Ovary (tissue), 9 donors: ENCODE results near the gene RFPL1. TPM values are rescaled to one million over a fixed set of nuclear protein-coding genes. Genes with fewer than 3 reads are reported as not detected.

Experiments used
- DNase-seq, 5 donors: peaks; one replicate each; pipeline ENCODE4 v3.0.0-alpha.2; 2019 to 2020
- H3K27ac ChIP-seq, 2 donors: fragments of 200-600 bp; one replicate each; pipeline versions ENCODE4 v1.5.1 to v1.8.0; 2019 to 2022
- H3K27me3 ChIP-seq: fragments of 200-600 bp; one replicate; pipeline ENCODE4 v1.8.0; 2022
- H3K36me3 ChIP-seq: fragments of 200-600 bp; sonication (generic); one replicate; pipeline ENCODE4 v1.5.1; 2019
- H3K4me1 ChIP-seq: one replicate; pipeline ENCODE4 v1.8.1; 2013; ENCODE audit warnings: mild to moderate bottlenecking, moderate library complexity; ENCODE audit not compliant: insufficient read depth
- H3K4me3 ChIP-seq: fragments of 200-600 bp; sonication (generic); one replicate; pipeline ENCODE4 v1.5.1; 2017
- H3K9me3 ChIP-seq, 2 donors: fragments of 200-600 bp in 1 of 2; sonication (generic) in 1 of 2; one replicate each; pipeline versions ENCODE4 v1.5.1 to v1.8.1; 2013 to 2019; ENCODE audit warnings: mild to moderate bottlenecking in 1 of 2, moderate library complexity in 1 of 2
- EP300 ChIP-seq: sonication (generic); formaldehyde crosslinking; IDR thresholded peaks from one replicate; pipeline ENCODE4 v1.6.1; 2017; ENCODE audit warnings: antibody characterized with exemption
- POLR2A ChIP-seq: fragments of 450-650 bp; IDR thresholded peaks from one replicate; pipeline ENCODE4 v1.6.1; 2017; ENCODE audit warnings: antibody characterized with exemption, mild to moderate bottlenecking, moderate library complexity
- WGBS, 3 donors: extraction: QIAGEN DNeasy Blood & Tissue Kit in 1 of 3; methylation state at CpG; one replicate each; pipeline versions ENCODE4 v1.1.5 to v1.1.7; 2013 to 2017; 5-methylcytosine and 5-hydroxymethylcytosine counted together
- intact Hi-C, 4 donors: fragments of 100-400 bp; cut with DNase I; formaldehyde crosslinking; loops; one replicate each; pipeline versions ENCODE4 v1.11.0 to v1.15.1; 2022 to 2023
- polyA plus RNA-seq, 2 donors: library from polyadenylated mRNA; stranded (reverse); fragments of 200-250 nt in 1 of 2; fragments of 350-450 nt in 1 of 2; fragmentation: Illumina TruSeq in 1 of 2; extraction: RNeasy Lipid Tissue Mini Kit (QIAGEN cat#74804) in 1 of 2; gene quantifications; one replicate each; pipeline ENCODE4 v1.2.3, GENCODE V29; 2013 to 2014
- total RNA-seq, 7 donors: library from RNA; depleted of rRNA in 2 of 7; stranded (reverse); fragments of >200 nt in 2 of 7; fragmentation: NEBNext Ultra II Directional in 3 of 7; extraction: Animal tissue kit (Norgen Biotek cat#: 25700) in 3 of 7; gene quantifications; one replicate each; pipeline versions ENCODE4 v1.1.0 to v1.2.4, GENCODE V29; 2016 to 2023
- TF ChIP-seq, protein P1 (sequence below), 3 donors: fragments of 450-650 bp in 2 of 3; fragments of 200-600 bp in 1 of 3; IDR thresholded peaks; one replicate each; pipeline versions ENCODE4 v1.5.1 to v1.8.0; 2016 to 2022; ENCODE audit warnings: antibody characterized with exemption in 3 of 3, mild to moderate bottlenecking in 1 of 3
- donor health status: DM: no; HTN: no; CAD: no; lungs with moderate emphysema.
- donor health status: DM: no; HTN: no; CAD: no.
- donor health status: Bipolar disorder and iron deficiency.
- donor health status: DM: yes; HTN: yes; CAD: no.
- donor health status: DM: no; HTN: no; CAD: no.
- donor health status: DM: yes; HTN: yes; CAD: no.

The RFPL1 gene
- total and polyA plus RNA-seq, 9 donors: not detected

DNA sequence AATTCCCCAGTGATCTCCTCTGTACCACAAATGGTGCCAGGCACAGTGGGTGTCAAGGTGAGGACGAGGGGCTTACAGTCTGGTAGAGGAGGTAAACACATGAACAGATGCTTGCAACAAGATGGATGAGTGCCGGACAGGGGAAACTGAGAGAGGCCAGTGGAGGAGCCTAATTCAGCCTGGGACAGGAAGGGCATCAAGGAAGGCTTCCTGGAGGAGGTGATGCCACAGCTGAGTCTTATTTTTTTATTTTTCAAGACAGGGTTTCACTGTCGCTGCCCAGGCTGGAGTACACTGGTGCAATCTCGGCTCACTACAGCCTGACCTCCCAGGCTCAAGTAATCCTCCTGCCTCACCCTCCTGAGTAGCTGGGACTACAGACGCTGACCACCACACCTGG, 22.9 kb downstream of the RFPL1 start:
- intact Hi-C loops: no loop called here
- no peaks in the 10 kb centered on the region for H3K27me3 ChIP-seq
- 89 to 92% (median 89%) methylated on average over 5 of the region's 5 CpGs for WGBS, 3 donors

DNA sequence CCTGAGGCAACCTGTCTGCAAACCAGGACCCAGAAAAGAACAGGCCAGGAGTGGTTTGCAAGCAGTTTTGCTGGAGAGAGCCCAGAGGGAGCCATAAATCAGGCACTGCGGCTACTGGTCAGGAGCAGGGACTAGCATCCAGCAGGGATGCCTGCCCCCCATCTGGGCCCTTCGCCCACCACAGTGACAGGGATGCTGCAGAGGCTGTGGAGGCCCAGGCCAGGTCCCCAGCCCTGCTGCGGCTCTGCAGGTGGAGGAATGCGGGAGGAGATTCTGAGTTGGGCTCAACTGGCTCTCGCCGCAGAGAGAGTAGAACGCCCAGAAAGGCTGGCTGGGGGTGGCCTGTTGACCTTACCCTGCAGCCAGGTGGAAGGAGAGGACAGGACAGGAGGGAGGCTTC, 25.2 kb downstream of the RFPL1 start:
- 87 to 88% (median 88%) methylated on average over 7 of the region's 7 CpGs for WGBS, 3 donors
- no peak for DNase-seq
- H3K4me1 ChIP-seq: no peaks in the 10 kb centered on the region
- no peak overlapping the region for H3K27ac ChIP-seq
- no peaks in the 10 kb centered on the region for H3K27me3 ChIP-seq
- intact Hi-C loops: no loop called here
- H3K4me3 ChIP-seq: no peak overlapping the region
- H3K36me3 ChIP-seq: no peaks in the 10 kb centered on the region
- TF ChIP-seq, protein P1, sequence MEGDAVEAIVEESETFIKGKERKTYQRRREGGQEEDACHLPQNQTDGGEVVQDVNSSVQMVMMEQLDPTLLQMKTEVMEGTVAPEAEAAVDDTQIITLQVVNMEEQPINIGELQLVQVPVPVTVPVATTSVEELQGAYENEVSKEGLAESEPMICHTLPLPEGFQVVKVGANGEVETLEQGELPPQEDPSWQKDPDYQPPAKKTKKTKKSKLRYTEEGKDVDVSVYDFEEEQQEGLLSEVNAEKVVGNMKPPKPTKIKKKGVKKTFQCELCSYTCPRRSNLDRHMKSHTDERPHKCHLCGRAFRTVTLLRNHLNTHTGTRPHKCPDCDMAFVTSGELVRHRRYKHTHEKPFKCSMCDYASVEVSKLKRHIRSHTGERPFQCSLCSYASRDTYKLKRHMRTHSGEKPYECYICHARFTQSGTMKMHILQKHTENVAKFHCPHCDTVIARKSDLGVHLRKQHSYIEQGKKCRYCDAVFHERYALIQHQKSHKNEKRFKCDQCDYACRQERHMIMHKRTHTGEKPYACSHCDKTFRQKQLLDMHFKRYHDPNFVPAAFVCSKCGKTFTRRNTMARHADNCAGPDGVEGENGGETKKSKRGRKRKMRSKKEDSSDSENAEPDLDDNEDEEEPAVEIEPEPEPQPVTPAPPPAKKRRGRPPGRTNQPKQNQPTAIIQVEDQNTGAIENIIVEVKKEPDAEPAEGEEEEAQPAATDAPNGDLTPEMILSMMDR (IDR thresholded peaks at IDR 0.05): no peak
- TF ChIP-seq POLR2A (no peak), EP300 (no peak)
- no peaks in the 10 kb centered on the region for H3K9me3 ChIP-seq

More for the DNA sequence above, 22.9 kb downstream of the RFPL1 start:
- no peak overlapping the region for H3K4me3 ChIP-seq
- H3K36me3 ChIP-seq: no peaks in the 10 kb centered on the region
- TF ChIP-seq EP300: no peak
- TF ChIP-seq POLR2A: no peak
- TF ChIP-seq, protein P1 (IDR thresholded peaks at IDR 0.05): no peak
- H3K4me1 ChIP-seq: no peaks in the 10 kb centered on the region
- H3K9me3 ChIP-seq: no peaks in the 10 kb centered on the region
- DNase-seq: no peak
- no peak overlapping the region for H3K27ac ChIP-seq

DNA sequence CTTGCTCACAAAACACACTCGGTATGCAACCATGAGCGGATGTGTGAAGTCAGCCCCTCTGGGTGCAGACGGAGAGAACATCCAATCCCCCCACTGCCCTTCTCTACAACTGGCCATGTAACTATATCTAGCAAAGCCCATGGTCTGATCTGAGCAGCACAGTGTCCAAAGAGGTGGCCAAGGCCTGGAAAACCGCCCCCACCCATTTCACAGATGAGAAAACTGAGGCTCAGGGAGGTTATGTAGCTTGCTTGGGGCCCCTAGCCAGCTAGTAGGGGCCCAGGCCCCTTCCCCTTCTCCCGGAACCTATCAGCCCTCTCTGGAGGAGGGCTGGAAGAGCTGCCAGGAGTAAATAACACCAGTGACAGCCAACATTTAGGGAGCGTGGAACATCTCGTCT, 26.2 kb downstream of the RFPL1 start:
- Histone ChIP-seq H3K27me3 (no peaks in the 10 kb centered on the region), H3K4me3 (no peak overlapping the region), H3K36me3 (no peaks in the 10 kb centered on the region), H3K27ac (no peak overlapping the region), H3K4me1 (no peaks in the 10 kb centered on the region), H3K9me3 (no peaks in the 10 kb centered on the region)
- no peak for DNase-seq
- TF ChIP-seq EP300 (no peak), POLR2A (no peak)
- TF ChIP-seq, protein P1 (IDR thresholded peaks at IDR 0.05): no peak
- WGBS, 3 donors: 73 to 81% (median 79%) methylated on average over 7 of the region's 7 CpGs
- intact Hi-C loops: no loop called here

DNA sequence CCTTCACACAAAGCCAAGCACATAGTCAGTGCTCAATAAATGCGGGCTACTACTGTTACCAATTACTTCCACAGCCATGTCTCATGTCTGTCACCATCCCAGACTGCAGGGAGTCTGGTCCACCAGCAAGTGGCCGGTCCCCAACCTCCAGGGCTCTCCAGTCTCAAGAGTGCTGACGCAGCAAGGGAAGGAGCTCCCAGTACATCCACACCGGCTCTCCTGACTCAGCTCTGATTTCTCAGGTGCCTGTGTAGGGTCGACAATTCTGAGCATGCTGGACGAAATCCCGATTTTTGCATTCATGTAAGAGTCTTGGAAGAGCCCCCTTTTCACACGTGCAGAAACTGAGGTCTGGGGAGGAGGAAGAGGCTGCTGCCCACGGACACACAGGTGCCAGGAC, 31.4 kb downstream of the RFPL1 start:
- Histone ChIP-seq H3K27me3 (no peaks in the 10 kb centered on the region), H3K9me3 (no peaks in the 10 kb centered on the region), H3K4me1 (no peaks in the 10 kb centered on the region), H3K27ac (no peak overlapping the region), H3K36me3 (no peaks in the 10 kb centered on the region), H3K4me3 (no peak overlapping the region)
- no peak for DNase-seq
- WGBS, 3 donors: 65 to 74% (median 73%) methylated on average over 9 of the region's 9 CpGs
- intact Hi-C loops: no loop called here
- TF ChIP-seq POLR2A (no peak), EP300 (no peak)
- TF ChIP-seq, protein P1 (IDR thresholded peaks at IDR 0.05): no peak
